Stimulated activated CD4-positive, alpha-beta T cell treated with anti-CD3 and anti-CD28 coated beads, Interleukin-4, amount 100 ng/mL, for 1 hour (primary cell): ENCODE measurements around the gene TBC1D22A.
"Not testable (repeated sequence)": the region's sequence is repeated elsewhere in the genome, so short reads cannot be mapped to it uniquely, and the experiment has no call there.

Experiments used
- DNase-seq: peaks from one replicate; pipeline ENCODE4 v3.0.0-alpha.2; 2020

The TBC1D22A gene

DNA sequence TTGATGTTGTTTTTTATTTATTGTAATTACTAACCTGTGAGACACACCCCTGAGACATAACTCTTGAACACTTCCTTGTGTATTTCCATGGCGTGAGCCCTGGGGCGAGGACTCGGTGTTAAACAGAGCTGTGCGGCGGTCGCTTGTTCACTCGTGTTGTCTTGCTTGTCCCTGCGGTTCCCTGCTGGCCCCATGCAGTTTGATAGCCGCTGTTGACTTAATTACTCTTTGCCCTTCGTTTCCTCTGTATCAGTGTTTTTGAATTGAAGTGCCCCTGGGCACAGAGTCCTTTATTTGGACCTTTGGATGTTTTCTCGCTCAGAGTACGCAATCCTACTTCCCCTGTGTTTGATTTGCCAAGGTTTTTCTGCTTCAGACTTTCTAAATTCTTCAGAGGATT lies 52.7 kb downstream of the TBC1D22A start:
- DNase-seq = no peak

DNA sequence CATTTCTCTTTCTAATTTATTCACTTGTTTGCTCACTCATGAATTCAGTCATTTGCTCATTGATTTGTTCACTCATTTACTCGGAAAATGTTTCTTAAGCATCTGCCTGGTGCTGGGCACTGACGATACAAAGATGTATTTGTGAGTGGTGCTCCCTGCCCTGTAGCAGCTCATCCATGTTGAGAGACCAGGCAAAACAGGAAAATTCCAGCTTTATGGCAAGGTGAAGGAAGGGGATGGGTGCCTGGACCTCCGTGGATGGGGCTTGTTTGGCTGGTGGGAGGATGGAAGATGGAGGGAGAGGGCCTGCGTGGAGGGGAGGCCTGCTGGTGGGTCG lies 53.1 kb downstream of the TBC1D22A start:
- DNase-seq = no peak

- no peak for DNase-seq
Measured at GRCh38 chr22:46815896-46816731, 53.7 kb downstream of the TBC1D22A start.

- not testable (repeated sequence) for DNase-seq
Measured at GRCh38 chr22:46817390-46817789, 54.9 kb downstream of the TBC1D22A start.

GRCh38 chr22:46823248-46823647 lies 60.8 kb downstream of the TBC1D22A start:
- DNase-seq = no peak

- no peak for DNase-seq
Measured at GRCh38 chr22:46823654-46824053, 61.2 kb downstream of the TBC1D22A start.

- no peak for DNase-seq
Measured at GRCh38 chr22:46824344-46824909, 62.0 kb downstream of the TBC1D22A start.

GRCh38 chr22:46824980-46825544 lies 62.6 kb downstream of the TBC1D22A start:
- DNase-seq = no peak

DNA sequence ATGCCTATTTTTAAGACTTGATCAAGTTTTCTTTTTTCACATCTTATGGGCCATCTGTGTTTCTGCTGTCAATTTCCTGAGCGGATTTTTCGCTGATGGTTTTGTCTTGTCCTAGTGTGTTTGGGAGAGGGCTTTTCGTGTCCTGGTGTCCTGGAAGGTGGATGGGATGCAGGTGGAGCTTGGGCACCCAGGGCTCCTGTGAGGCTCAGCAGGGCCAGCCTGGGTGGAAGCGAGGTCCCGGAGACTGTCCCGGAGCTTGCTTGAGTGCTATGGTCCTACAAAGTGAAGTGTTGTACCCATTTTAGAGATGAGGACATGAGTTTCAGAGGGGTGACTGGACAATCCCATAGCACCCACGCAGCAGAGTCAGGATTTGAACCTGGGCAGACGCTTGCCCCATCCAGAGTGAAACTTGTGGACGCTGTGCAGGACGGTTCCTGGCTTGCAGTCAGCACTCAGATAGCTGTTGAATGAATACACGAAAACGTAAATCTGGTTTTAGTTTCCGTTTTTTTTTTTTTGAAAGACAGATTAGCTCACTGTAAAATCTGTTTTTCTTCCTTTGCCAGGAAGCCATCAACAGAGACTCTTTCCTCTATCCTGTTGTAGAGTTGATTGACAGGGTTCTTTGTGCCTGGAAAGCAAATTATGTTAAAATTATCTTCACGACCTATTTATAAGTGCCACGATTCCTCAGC lies 64.1 kb downstream of the TBC1D22A start:
- no peak for DNase-seq

- no peak for DNase-seq
Measured at GRCh38 chr22:46827136-46827780, 64.8 kb downstream of the TBC1D22A start.

GRCh38 chr22:46827781-46828180 lies 65.3 kb downstream of the TBC1D22A start:
- DNase-seq = no peak

GRCh38 chr22:46828323-46828900 lies 66.0 kb downstream of the TBC1D22A start:
- no peak for DNase-seq

GRCh38 chr22:46829117-46829891 lies 66.9 kb downstream of the TBC1D22A start:
- DNase-seq = no peak

- no peak for DNase-seq
Measured at GRCh38 chr22:46829941-46830715, 67.7 kb downstream of the TBC1D22A start.

GRCh38 chr22:46830841-46831240 lies 68.4 kb downstream of the TBC1D22A start:
- no peak for DNase-seq

DNA sequence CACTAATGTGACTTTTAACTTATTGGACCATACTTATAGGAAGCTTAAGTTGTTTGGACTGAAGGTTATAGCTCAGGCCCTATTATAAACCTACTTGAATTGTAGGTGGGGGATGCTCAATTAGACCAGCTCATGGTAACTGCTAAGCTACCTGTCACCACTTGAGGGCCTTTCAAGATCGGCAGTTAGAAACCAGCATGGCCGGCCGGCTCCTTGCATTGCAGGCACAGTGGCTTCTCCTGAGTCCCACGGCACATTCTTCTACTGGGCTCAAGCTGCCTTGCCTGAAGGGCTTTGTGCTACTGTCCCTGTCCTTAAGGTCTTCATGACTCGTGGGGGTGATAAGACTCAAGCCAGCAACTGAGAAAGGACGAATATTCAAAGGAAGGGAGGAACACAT lies 70.8 kb downstream of the TBC1D22A start:
- DNase-seq = no peak

DNA sequence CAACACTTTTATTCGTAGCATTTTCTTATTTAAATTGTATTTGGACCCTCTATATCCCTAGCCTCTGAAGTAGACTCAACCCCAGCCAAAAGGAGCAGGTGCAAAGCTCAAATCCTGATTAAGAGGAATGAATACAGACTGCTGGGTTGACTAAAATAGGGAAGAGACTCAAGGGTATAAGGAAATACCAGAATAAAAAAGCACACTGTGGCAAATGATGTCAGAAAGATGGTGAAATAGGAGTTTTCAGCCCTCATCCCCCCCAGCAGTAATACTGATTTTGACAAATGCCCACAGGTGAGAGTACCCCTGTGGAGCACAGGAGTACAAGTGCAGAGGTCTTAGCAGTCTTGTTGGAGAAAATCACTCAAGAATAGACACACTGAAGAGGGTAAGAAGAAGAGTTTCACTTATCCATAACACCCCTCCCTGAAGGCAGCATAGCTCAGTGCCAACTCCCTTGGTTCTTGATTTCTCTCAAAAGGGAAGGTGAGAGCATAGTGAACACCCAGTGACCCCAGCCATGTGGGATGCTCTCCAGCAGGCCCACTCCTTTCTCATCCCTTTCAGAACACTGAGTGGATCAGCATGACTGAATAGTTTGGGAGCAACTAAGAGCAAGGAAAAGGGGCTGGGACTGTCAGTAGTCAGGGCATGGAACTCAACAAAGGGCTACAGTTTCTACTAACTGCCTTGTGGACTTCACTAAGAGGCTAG lies 71.7 kb downstream of the TBC1D22A start:
- DNase-seq = no peak

GRCh38 chr22:46835288-46835687 lies 72.8 kb downstream of the TBC1D22A start:
- DNase-seq = no peak

GRCh38 chr22:46835693-46836092 lies 73.2 kb downstream of the TBC1D22A start:
- no peak for DNase-seq

GRCh38 chr22:46841522-46841921 lies 79.1 kb downstream of the TBC1D22A start:
- DNase-seq = no peak

DNA sequence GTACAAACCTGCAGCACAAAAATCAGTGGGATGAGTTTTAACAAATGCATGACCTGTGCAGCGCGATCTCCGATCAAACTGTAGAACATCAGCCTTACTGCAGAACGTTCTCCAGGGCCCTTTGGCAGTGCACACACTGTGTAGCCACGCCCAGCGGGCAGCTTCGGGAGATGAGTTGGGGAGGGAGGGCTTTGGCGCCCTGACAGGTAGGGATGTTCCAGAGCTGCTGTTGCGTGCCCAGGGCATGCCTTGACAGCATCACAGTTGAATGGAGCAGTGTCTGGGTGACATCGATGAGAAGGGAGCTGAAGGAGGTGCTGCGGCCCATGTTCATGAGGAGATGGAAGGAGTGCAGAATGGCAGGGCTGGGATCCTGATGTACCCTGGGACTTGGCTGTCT lies 80.2 kb downstream of the TBC1D22A start:
- DNase-seq = no peak
